HepG2 (cell line): ENCODE data around the gene NF2. TPM values are rescaled to one million over a fixed set of nuclear protein-coding genes. Genes with fewer than 3 reads are reported as not detected.

ENCODE experiments used
- GLMP ChIP-seq: sonication (generic); formaldehyde crosslinking; IDR thresholded peaks from 2 replicates; pipeline ENCODE4 v1.9.0; 2021; ENCODE audit warnings: missing genetic modification reagents, mild to moderate bottlenecking, borderline replicate concordance
- KDM4B ChIP-seq: sonication (generic); formaldehyde crosslinking; IDR thresholded peaks from 2 replicates; pipeline ENCODE4 v1.4.0; 2020; ENCODE audit warnings: missing genetic modification reagents
- MBD4 ChIP-seq: IDR thresholded peaks from 2 replicates; pipeline ENCODE4 v1.6.1; 2012; ENCODE audit warnings: low read length, inconsistent platforms, borderline replicate concordance
- POLR2A ChIP-seq, 2 experiments: IDR thresholded peaks; 2 replicates each; pipeline ENCODE4 v1.6.1; 2011; ENCODE audit warnings: low read depth in 2 of 2, low read length in 2 of 2, mild to moderate bottlenecking in 1 of 2, moderate library complexity in 1 of 2; ENCODE audit not compliant: insufficient read depth in 1 of 2
- RBFOX2 ChIP-seq: fragments of 200-400 bp; formaldehyde crosslinking; IDR thresholded peaks from 2 replicates; pipeline ENCODE4 v1.6.1; 2017; ENCODE audit warnings: low read depth, mild to moderate bottlenecking, low read length
- RORA ChIP-seq: sonication (generic); formaldehyde crosslinking; IDR thresholded peaks from 2 replicates; pipeline ENCODE4 v1.5.0; 2020; ENCODE audit warnings: mild to moderate bottlenecking, missing genetic modification reagents, moderate library complexity
- THRA ChIP-seq: sonication (generic); formaldehyde crosslinking; IDR thresholded peaks from 2 replicates; pipeline ENCODE4 v1.4.0; 2020; ENCODE audit warnings: missing genetic modification reagents, borderline replicate concordance
- USF2 ChIP-seq, 2 experiments: sonication (generic) in 1 of 2; formaldehyde crosslinking in 1 of 2; IDR thresholded peaks; 2 replicates each; pipeline versions ENCODE4 v1.5.1 to v1.6.1; 2011 to 2020; ENCODE audit warnings: borderline replicate concordance in 1 of 2, low read depth in 1 of 2, low read length in 1 of 2, mild to moderate bottlenecking in 1 of 2, missing genetic modification reagents in 1 of 2, moderate library complexity in 1 of 2
- ZBTB49 ChIP-seq: sonication (generic); formaldehyde crosslinking; IDR thresholded peaks from 2 replicates; pipeline ENCODE4 v1.4.0; 2020; ENCODE audit warnings: missing genetic modification reagents, borderline replicate concordance
- ZNF232 ChIP-seq: sonication (generic); formaldehyde crosslinking; IDR thresholded peaks from 2 replicates; pipeline ENCODE4 v1.4.0; 2020; ENCODE audit warnings: missing genetic modification reagents, borderline replicate concordance
- ZNF251 ChIP-seq: sonication (generic); formaldehyde crosslinking; IDR thresholded peaks from 2 replicates; pipeline ENCODE4 v1.9.0; 2021; ENCODE audit warnings: mild to moderate bottlenecking, missing genetic modification reagents
- ZNF280B ChIP-seq: sonication (generic); formaldehyde crosslinking; IDR thresholded peaks from 2 replicates; pipeline ENCODE4 v1.5.0; 2020; ENCODE audit warnings: missing genetic modification reagents, mild to moderate bottlenecking, borderline replicate concordance
- ZNF333 ChIP-seq: sonication (generic); formaldehyde crosslinking; IDR thresholded peaks from 2 replicates; pipeline ENCODE4 v1.4.0; 2020; ENCODE audit warnings: mild to moderate bottlenecking, missing genetic modification reagents, borderline replicate concordance
- ZNF543 ChIP-seq: sonication (generic); formaldehyde crosslinking; IDR thresholded peaks from 2 replicates; pipeline ENCODE4 v1.4.0; 2020; ENCODE audit warnings: mild to moderate bottlenecking, missing genetic modification reagents
- ZNF629 ChIP-seq: sonication (generic); formaldehyde crosslinking; conservative IDR thresholded peaks from 2 replicates; pipeline ENCODE4 v1.5.0; 2020; ENCODE audit warnings: missing genetic modification reagents
- ZNF761 ChIP-seq: sonication (generic); formaldehyde crosslinking; conservative IDR thresholded peaks from 2 replicates; pipeline ENCODE4 v1.4.0; 2020; ENCODE audit warnings: mild to moderate bottlenecking, missing genetic modification reagents
- ZNF780A ChIP-seq: sonication (generic); formaldehyde crosslinking; IDR thresholded peaks from 2 replicates; pipeline ENCODE4 v1.8.0; 2022; ENCODE audit warnings: mild to moderate bottlenecking, missing genetic modification reagents, moderate library complexity
- ZSCAN12 ChIP-seq: sonication (generic); formaldehyde crosslinking; IDR thresholded peaks from 2 replicates; pipeline ENCODE4 v1.9.0; 2021; ENCODE audit warnings: mild to moderate bottlenecking, missing genetic modification reagents
- polyA plus RNA-seq, 8 experiments: library from polyadenylated mRNA; depleted of rRNA in 3 of 8; stranded (reverse) in 7 of 8; unstranded in 1 of 8; fragments of >200 nt; fragmentation: Illumina TruSeq in 4 of 8; extraction: Trizol in 4 of 8; gene quantifications; 2 replicates each; pipeline versions ENCODE4 v1.2.1 to v1.2.3, GENCODE V29; 2011 to 2016; ENCODE audit warnings: low read depth in 4 of 8, missing spikeins in 1 of 8, mixed read lengths in 1 of 8; ENCODE audit not compliant: insufficient read depth in 1 of 8
- total RNA-seq, 5 experiments: library from RNA; depleted of rRNA; stranded (reverse); fragments of >200 nt; fragmentation: Illumina TruSeq; extraction: Trizol; gene quantifications; 2 replicates each; pipeline ENCODE4 v1.2.3, GENCODE V29; 2016; ENCODE audit warnings: low read depth in 1 of 5

NF2 gene
- total and polyA plus RNA-seq, 2 of the 13 experiments (the other 11 are each of a cell fraction or from before 2014, with no cell fraction given): 9.3 to 33.3 TPM

GRCh38 chr22:29716814-29717545 is 113.5 kb downstream of the NF2 start (continued):
- TF ChIP-seq ZBTB49 (CRISPR knock-in tag) (peak; percentile 97), POLR2A (IDR thresholded peaks at IDR 0.05; ENCODE audit: insufficient read depth in 1 of 2, low read depth in 2 of 2, low read length in 2 of 2) (no peak), KDM4B (CRISPR knock-in tag) (peak; percentile 94), RBFOX2 (no peak), ZNF333 (no peak), RORA (CRISPR knock-in tag) (no peak), MBD4 (no peak), ZNF780A (0 out of 2 replicates have a peak, but pooled peaks have one; percentile 47), USF2 (IDR thresholded peaks at IDR 0.05; ENCODE audit: low read depth, low read length) (no peak), USF2 (CRISPR knock-in tag; IDR thresholded peaks at IDR 0.05; ENCODE audit: borderline replicate concordance) (no peak), THRA (CRISPR knock-in tag) (peak; percentile 91), ZSCAN12 (CRISPR knock-in tag) (no peak), ZNF232 (CRISPR knock-in tag) (peak; percentile 91; the same call in 1 of the 2 replicates), ZNF543 (peak; percentile 67; the same call in 1 of the 2 replicates), GLMP (CRISPR knock-in tag) (no peak), ZNF761 (CRISPR knock-in tag) (no peak), ZNF251 (CRISPR knock-in tag) (no peak), ZNF280B (peak; percentile 60; the same call in 1 of the 2 replicates), ZNF629 (CRISPR knock-in tag) (peak; percentile 43; the same call in 1 of the 2 replicates)
